ENCODE results near the gene PLCXD1. TPM values are rescaled to one million over a fixed set of nuclear protein-coding genes. Genes with fewer than 3 reads are reported as not detected.

The PLCXD1 gene
- total and polyA plus RNA-seq, 12 donors: 1.2 to 14.5 (median 6.5) TPM

DNA sequence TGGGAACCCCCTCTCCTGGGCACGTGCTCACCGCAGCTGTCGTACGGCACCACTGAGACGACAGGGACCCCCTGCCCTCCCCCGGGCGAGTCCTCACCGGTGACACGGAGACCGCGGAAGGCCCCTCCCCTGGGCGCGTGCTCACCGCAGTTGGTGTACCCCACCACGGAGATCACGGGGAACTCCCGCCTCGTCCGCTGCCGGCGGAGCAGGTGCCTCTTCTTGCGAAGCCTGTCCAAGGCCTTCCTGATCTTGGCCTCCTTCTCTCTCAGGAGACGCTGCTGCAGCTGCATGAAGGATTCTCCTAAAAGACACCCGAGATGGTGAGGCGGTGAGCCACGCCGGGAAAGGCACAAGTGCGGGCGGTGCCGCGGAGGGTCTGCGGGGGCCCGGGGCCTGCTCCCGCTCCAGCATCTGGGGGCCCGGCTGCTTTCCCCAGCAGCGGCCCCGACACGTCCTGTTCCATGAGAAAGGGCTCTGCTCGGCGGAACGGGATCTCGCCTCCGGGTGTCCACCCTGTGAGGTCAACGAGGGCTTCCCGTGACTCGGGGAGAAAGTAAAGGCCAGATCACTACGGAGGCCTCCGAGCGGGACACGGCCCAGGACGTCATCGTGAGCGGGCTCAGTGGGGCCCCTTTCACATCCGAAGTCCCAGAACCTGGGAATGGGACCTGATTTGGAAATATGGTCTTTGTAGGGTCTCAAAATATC is 31.6 kb downstream of the PLCXD1 start:
- intact Hi-C loops (cut with DNase I): no loop called here
- Histone ChIP-seq H3K27me3 (no peaks in the 10 kb centered on the region), H3K36me3 (replicated peaks in 1 of 2) (peaks cover 0 to 43% of the 10 kb centered on the region in 2 donors), H3K4me1 (replicated peaks in 1 of 2) (peaks cover 0 to under 1% of the 10 kb centered on the region in 2 donors), H3K9me3 (replicated peaks in 1 of 3) (no peaks in the 10 kb centered on the region), H3K27ac (no peak overlapping the region), H3K4me3 (no peak overlapping the region)
- DNase-seq: no peak
- no peak for TF ChIP-seq POLR2A (IDR thresholded peaks at IDR 0.05)
- TF ChIP-seq, protein P1, sequence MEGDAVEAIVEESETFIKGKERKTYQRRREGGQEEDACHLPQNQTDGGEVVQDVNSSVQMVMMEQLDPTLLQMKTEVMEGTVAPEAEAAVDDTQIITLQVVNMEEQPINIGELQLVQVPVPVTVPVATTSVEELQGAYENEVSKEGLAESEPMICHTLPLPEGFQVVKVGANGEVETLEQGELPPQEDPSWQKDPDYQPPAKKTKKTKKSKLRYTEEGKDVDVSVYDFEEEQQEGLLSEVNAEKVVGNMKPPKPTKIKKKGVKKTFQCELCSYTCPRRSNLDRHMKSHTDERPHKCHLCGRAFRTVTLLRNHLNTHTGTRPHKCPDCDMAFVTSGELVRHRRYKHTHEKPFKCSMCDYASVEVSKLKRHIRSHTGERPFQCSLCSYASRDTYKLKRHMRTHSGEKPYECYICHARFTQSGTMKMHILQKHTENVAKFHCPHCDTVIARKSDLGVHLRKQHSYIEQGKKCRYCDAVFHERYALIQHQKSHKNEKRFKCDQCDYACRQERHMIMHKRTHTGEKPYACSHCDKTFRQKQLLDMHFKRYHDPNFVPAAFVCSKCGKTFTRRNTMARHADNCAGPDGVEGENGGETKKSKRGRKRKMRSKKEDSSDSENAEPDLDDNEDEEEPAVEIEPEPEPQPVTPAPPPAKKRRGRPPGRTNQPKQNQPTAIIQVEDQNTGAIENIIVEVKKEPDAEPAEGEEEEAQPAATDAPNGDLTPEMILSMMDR (IDR thresholded peaks at IDR 0.05): no peak
- 90 to 97% (median 95%) methylated on average over 42 to 54 of the region's 54 CpGs for WGBS, 4 donors

DNA sequence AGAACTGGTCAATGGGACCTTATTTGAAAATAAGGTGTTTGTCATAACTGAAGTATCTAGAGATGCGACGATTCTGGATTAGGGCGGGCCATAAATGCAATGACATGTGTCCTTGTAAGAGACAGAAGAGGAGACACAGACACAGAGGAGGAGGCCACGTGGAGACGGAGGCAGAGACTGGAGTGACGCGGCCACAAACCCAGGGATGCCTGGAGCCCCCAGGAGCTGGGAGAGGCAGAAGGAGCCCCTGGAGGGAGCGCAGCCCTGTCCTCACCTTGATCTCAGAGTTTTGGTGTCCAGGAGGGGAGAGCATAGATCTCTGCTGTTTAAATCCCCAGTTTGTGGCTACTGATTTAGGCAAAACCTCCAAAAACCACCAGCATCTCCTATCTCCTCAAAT is 32.4 kb downstream of the PLCXD1 start:
- Histone ChIP-seq H3K4me1 (replicated peaks in 1 of 2) (peaks cover 0 to 3% of the 10 kb centered on the region in 2 donors), H3K27me3 (no peaks in the 10 kb centered on the region), H3K9me3 (replicated peaks in 1 of 3) (no peaks in the 10 kb centered on the region), H3K27ac (no peak overlapping the region), H3K36me3 (replicated peaks in 1 of 2) (peaks cover 0 to 39% of the 10 kb centered on the region in 2 donors), H3K4me3 (no peak overlapping the region)
- WGBS, 4 donors: 92 to 98% (median 96%) methylated on average over 8 of the region's 8 CpGs
- TF ChIP-seq, protein P1 (IDR thresholded peaks at IDR 0.05): no peak
- DNase-seq: no peak
- intact Hi-C loops (cut with DNase I): no loop called here

DNA sequence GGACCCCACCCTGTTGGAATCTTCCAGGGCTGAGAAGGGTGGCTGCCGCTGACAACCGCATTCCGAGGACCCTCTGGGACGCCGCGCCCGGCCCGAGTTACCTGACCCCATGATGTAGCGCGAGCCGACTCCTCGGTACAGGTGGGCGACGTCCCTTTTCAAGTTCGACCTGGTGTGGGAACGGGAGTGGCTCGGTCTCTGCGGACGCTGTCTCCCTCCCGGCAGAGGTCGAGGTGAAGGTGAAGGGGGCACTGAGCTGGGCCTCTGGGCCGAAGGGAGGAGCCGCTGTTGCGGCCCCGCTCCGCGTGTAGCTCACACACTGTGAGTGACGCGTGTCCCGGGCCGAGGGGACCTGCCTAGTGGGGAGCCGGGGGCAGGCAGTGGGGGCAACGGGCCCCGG is 32.9 kb downstream of the PLCXD1 start:
- peaks cover 0 to 3% of the 10 kb centered on the region in 2 donors for H3K4me1 ChIP-seq (replicated peaks in 1 of 2)
- DNase-seq: peak in 1 of 7 donors; percentile 5
- H3K36me3 ChIP-seq (replicated peaks in 1 of 2): peaks cover 0 to 39% of the 10 kb centered on the region in 2 donors

DNA sequence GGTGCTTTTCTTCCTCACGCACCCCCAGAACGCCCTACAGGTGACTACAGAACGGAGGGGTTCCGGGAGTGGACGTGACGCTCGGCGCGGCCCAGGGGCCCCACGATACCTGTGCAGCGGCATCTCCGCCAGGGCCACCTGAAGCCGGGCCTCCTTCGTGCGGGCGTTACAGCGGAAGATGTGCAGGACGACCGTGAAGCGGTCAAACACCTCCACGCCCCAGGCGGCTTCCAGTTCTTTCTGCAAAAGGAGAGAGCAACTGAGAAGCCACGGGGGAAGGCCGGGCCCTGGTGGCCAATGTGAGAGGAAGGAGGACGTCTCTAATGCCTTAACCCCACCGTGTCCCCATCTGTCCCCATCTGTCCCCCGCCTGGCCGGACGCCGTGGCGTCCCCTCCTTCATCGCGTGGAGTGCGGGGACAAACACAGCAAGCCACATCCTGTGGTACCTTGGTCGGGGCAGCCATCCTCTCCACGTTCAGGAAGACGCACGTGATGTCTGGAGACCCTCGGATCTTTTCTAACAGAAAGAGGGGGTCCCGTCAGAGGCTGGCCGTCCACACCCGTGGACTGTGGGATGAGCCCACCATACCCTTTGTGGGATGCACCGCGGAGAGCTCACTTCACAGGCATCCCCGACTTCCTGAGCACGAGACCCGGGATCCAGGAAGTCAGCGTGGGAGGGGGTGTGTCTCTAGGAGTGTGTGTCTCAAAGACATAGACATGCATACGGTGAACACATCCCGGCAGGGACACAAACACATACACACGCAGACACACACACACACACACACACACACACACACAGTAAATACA is 33.8 kb downstream of the PLCXD1 start:
- intact Hi-C loops (cut with DNase I): no loop called here
- TF ChIP-seq POLR2A (IDR thresholded peaks at IDR 0.05): no peak
- TF ChIP-seq, protein P1 (IDR thresholded peaks at IDR 0.05): no peak
- Histone ChIP-seq H3K27ac (no peak overlapping the region), H3K36me3 (replicated peaks in 1 of 2) (peaks cover 0 to 39% of the 10 kb centered on the region in 2 donors), H3K9me3 (replicated peaks in 1 of 3) (no peaks in the 10 kb centered on the region), H3K4me3 (no peak overlapping the region), H3K4me1 (replicated peaks in 1 of 2) (peaks cover 5 to 9% of the 10 kb centered on the region in 2 donors), H3K27me3 (no peaks in the 10 kb centered on the region)
- 90 to 92% (median 91%) methylated on average over 23 to 51 of the region's 51 CpGs for WGBS, 4 donors
- peak in 1 of 7 donors; percentile 15 for DNase-seq

More for the DNA sequence above, 32.9 kb downstream of the PLCXD1 start:
- TF ChIP-seq, protein P1 (IDR thresholded peaks at IDR 0.05): no peak
- TF ChIP-seq POLR2A (IDR thresholded peaks at IDR 0.05): no peak
- intact Hi-C loops (cut with DNase I): no loop called here
- no peaks in the 10 kb centered on the region for H3K27me3 ChIP-seq
- WGBS, 4 donors: 96 to 98% (median 97%) methylated on average over 10 to 34 of the region's 34 CpGs
- no peak overlapping the region for H3K4me3 ChIP-seq
- no peaks in the 10 kb centered on the region for H3K9me3 ChIP-seq (replicated peaks in 1 of 3)
- no peak overlapping the region for H3K27ac ChIP-seq
